ENCODE data around the gene GRM1. TPM values are rescaled to one million over a fixed set of nuclear protein-coding genes. Genes with fewer than 3 reads are reported as not detected.

Gene GRM1
- total RNA-seq, 4 donors from 2014 or later = 0.16 TPM; not detected in 3

DNA sequence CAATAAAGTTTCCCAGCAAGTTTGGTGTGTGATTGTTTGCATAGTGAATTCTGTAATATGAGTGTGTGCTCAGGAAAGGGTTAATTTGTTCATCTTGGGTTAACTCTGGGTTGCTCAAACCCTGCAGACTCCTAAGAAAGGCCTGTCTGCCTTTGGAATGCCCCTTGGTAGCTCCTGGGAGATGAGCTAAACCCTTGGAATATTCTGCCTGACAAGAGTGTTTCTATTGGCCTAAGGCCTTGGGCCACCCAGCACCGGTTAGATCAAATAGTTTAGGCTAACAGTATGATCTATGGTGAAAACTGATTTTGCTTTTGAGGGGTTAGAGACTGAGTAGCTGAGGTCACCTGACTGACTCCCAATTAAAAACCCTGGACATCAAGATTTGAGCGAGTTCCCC, 248.3 kb downstream of the GRM1 start:
- DNase-seq (ENCODE audit: low spot score) (no peak), ATAC-seq (ENCODE audit: low FRiP score) (no peak)
- TF ChIP-seq, protein P1, sequence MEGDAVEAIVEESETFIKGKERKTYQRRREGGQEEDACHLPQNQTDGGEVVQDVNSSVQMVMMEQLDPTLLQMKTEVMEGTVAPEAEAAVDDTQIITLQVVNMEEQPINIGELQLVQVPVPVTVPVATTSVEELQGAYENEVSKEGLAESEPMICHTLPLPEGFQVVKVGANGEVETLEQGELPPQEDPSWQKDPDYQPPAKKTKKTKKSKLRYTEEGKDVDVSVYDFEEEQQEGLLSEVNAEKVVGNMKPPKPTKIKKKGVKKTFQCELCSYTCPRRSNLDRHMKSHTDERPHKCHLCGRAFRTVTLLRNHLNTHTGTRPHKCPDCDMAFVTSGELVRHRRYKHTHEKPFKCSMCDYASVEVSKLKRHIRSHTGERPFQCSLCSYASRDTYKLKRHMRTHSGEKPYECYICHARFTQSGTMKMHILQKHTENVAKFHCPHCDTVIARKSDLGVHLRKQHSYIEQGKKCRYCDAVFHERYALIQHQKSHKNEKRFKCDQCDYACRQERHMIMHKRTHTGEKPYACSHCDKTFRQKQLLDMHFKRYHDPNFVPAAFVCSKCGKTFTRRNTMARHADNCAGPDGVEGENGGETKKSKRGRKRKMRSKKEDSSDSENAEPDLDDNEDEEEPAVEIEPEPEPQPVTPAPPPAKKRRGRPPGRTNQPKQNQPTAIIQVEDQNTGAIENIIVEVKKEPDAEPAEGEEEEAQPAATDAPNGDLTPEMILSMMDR (IDR thresholded peaks at IDR 0.05) = no peak

DNA sequence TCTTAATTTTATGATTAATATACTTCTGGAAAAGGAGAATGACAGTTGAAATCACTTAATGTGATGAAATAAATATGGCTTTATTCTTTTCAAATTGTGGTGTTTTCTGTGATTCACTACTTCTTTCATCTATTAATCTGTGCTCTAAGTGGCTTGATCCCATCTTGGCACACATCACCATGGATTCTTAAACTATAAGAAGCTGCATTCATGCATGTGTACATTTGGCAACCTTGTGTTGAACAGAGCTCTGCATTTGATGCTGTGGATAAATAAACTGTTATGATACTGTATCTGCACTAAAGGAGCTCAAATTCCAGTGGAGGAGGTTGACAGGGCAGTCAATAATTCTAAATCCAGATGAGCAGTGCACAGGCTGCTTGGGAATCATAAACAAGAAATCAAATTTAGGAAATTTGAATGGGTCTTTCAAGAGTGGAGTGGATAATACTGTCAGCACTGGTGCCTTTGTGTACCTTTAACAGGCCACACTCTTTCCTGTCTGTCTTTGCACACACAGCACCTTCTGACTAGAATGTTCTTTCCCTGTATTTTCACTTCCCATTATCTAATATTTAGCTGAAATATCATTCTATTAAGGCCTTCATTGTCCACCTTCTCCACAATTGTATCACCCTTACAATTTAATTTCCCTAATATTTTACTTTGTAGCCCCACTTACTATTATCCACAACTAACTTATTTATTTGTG, 252.9 kb downstream of the GRM1 start:
- no peak for ATAC-seq (ENCODE audit: low FRiP score)
- DNase-seq (ENCODE audit: low spot score) = no peak
- TF ChIP-seq, protein P1 (IDR thresholded peaks at IDR 0.05) = no peak

DNA sequence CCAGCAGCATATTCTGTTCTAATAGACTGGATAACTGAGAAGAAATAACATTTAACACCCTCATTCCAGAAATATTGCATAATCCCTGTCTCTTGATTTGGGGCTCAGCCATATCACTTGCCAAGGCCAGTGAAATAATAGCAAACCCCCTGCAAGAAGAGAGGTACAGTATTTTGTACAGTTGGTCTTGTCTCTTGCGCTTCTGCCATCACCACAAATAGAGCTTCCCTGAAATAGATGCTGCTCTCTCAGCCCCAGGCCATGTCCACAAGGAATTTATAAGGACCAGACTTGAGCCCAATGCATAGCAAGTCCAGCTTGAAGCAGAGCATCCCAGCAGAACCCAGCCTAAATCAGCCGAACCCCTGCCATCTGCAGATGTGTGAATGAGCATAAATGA, 254.0 kb downstream of the GRM1 start:
- TF ChIP-seq, protein P1 (IDR thresholded peaks at IDR 0.05) = no peak
- ATAC-seq (ENCODE audit: low FRiP score) (no peak), DNase-seq (ENCODE audit: low spot score) (no peak)

DNA sequence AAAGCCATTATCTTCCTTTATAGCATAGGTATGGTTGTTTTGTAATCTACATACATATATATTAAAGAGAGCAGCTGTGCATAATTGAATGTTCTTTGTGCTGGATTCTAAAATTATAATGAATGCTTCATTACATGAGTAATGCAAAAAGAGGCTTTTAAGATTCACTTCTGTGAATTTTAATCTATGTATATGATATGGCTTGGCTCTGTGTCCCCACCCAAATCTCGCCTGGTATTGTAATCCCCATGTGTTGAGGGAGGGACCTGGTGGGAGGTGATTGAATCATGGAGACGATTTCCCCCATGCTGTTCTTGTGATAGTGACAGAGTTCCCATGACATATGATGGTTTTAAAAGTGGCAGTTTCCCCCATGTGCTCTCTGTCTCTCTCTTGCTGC, 255.4 kb downstream of the GRM1 start:
- no peak for DNase-seq (ENCODE audit: low spot score)
- TF ChIP-seq, protein P1 (IDR thresholded peaks at IDR 0.05) = no peak
- ATAC-seq (ENCODE audit: low FRiP score) = no peak

DNA sequence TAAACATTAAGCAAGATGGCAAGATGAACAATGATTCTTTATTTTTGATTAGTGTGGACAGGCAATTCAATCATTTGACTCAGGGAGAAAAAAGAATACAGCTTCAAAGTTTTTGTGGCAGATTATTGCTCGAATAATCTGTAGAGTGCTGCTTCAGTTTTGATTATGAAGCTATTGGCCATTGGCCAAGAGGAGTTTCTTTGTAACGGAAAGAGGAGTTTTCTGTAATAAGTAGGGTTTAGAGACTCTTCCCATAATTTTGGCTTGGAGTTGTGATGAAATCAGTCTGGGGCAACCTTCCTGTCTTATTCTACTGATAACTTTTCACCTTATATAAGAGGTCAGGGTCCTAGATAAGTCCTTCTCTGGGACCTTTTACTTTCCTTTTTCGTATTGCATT, 258.1 kb downstream of the GRM1 start:
- no peak for DNase-seq (ENCODE audit: low spot score)
- TF ChIP-seq, protein P1 (IDR thresholded peaks at IDR 0.05) = no peak
- no peak for ATAC-seq (ENCODE audit: low FRiP score)

DNA sequence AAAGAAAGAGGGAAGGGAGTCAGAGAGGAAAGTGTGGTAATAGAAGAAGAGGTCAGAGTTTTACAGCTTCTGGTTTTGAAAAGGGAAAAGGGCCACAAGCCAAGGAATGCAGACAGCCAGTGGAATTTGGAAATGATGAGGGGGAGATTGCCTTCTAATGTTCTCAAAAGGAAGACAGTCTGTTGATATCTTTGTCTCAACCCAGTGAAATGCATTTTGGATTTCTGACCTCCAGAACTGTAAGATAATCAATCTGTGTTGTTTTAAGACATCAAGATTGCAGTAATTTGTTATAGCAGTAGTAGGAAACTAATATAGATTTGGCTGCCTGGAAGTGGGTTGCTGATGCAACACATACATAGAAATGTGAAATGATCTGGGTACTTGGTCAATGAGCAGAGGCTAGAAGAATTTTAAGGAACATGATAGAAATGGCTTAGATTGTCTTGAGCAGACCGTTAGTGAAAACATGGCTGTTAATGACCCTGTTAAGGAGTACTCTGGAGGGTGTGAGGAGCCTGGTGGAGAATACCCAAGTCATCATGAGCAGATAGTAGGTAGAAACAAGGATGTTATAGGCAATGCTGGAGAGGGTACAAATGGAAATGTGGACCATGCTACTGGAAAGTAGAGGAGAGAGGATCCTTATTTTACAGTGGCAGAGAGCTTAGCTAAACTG, 259.0 kb downstream of the GRM1 start:
- no peak for DNase-seq (ENCODE audit: low spot score)
- ATAC-seq (ENCODE audit: low FRiP score) = no peak
- TF ChIP-seq, protein P1 (IDR thresholded peaks at IDR 0.05) = no peak
